HepG2 (cell line): ENCODE measurements around the gene IFT43. TPM values are rescaled to one million over a fixed set of nuclear protein-coding genes. Genes with fewer than 3 reads are reported as not detected.

Source experiments
- ATAC-seq: fragments of 200-7000 bp; cut with Tn5 transposase; 3 replicates; pipeline ENCODE4 v1.9.1; 2020; ENCODE audit warnings: mild to moderate bottlenecking, moderate library complexity
- BruUV-seq: library from RNA; stranded (reverse); fragments of 400-500 nt; replicated peaks from 2 replicates; lab custom pipeline; 2021; lab: Mats Ljungman, UMichigan
- CTCF ChIA-PET: fragments of 300-600 bp; formaldehyde crosslinking; extraction: SDS; loops from one replicate; lab custom pipeline; 2021; ENCODE audit warnings: low total read pairs, inconsistent platforms, low intra/inter-chr PET ratio; lab: Yijun Ruan, JAX
- POLR2A ChIA-PET: fragments of 350-600 bp; sonication (Branson Sonifier 250); formaldehyde crosslinking; loops from one replicate; lab custom pipeline; 2020; ENCODE audit warnings: antibody characterized with exemption, inconsistent platforms; lab: Yijun Ruan, JAX
- DNase-seq: peaks from one replicate; pipeline ENCODE4 v3.0.0-alpha.2; 2015; ENCODE audit warnings: low spot score
- FAIRE-seq: peaks from 3 replicates; lab custom pipeline; 2011; peaks lifted over from hg19 to GRCh38; lab: Jason Lieb, UNC
- H2AFZ ChIP-seq: one replicate; pipeline ENCODE4 v1.6.1; 2011; ENCODE audit warnings: low read length, inconsistent platforms
- H3K27ac ChIP-seq: fragments of 300-600 bp; 3 replicates; pipeline ENCODE4 v1.8.0; 2011; ENCODE audit warnings: mixed run types, mild to moderate bottlenecking, mixed read lengths, low read length, inconsistent platforms; ENCODE audit not compliant: insufficient read depth; ENCODE audit errors: extremely low read length
- H3K27me3 ChIP-seq, 2 experiments: fragments of 200-600 bp in 1 of 2; 2 replicates in 1 of 2; 3 replicates in 1 of 2; pipeline versions ENCODE4 v1.6.0 to v1.8.0; 2011; ENCODE audit warnings: low read length in 2 of 2, mild to moderate bottlenecking in 2 of 2, moderate library complexity in 2 of 2, inconsistent platforms in 1 of 2; ENCODE audit not compliant: insufficient read depth in 2 of 2, control insufficient read depth in 1 of 2
- H3K36me3 ChIP-seq, 2 experiments: fragments of 200-600 bp in 1 of 2; replicated peaks in 1 of 2; 2 replicates in 1 of 2; 3 replicates in 1 of 2; pipeline versions ENCODE4 v1.5.1 to v1.8.0; 2011; ENCODE audit warnings: low read length in 2 of 2, inconsistent platforms in 1 of 2; ENCODE audit not compliant: insufficient read depth in 2 of 2, control insufficient read depth in 1 of 2
- H3K4me1 ChIP-seq: 2 replicates; pipeline ENCODE4 v1.5.1; 2012; ENCODE audit warnings: low read length, inconsistent platforms; ENCODE audit not compliant: insufficient read depth
- H3K4me2 ChIP-seq: 2 replicates; pipeline ENCODE4 v1.6.0; 2011; ENCODE audit warnings: low read depth, low read length, inconsistent platforms
- H3K4me3 ChIP-seq, 3 experiments: fragments of 200-600 bp in 1 of 3; sonication (generic), shearing (Covaris generic) in 1 of 3; replicated peaks in 1 of 3; 2 replicates each; pipeline ENCODE4 v1.5.1; 2011 to 2016; ENCODE audit warnings: low read length in 3 of 3, inconsistent platforms in 2 of 3, low read depth in 2 of 3, mild to moderate bottlenecking in 2 of 3, control low read depth in 1 of 3, mixed read lengths in 1 of 3; ENCODE audit not compliant: insufficient read depth in 1 of 3
- H3K79me2 ChIP-seq: one replicate; pipeline ENCODE4 v1.6.1; 2011; ENCODE audit warnings: low read length, inconsistent platforms; ENCODE audit not compliant: insufficient read depth
- H3K9ac ChIP-seq: 2 replicates; pipeline ENCODE4 v1.6.0; 2011; ENCODE audit warnings: mild to moderate bottlenecking, low read depth, low read length, inconsistent platforms; ENCODE audit not compliant: insufficient read depth
- H3K9me3 ChIP-seq: 2 replicates; pipeline ENCODE4 v1.5.1; 2012; ENCODE audit warnings: mild to moderate bottlenecking, low read length
- H4K20me1 ChIP-seq: 2 replicates; pipeline ENCODE4 v1.6.0; 2011; ENCODE audit warnings: inconsistent platforms, mild to moderate bottlenecking, low read length, moderate library complexity; ENCODE audit not compliant: insufficient read depth
- HNRNPLL ChIP-seq: fragments of 200-400 bp; formaldehyde crosslinking; IDR thresholded peaks from 2 replicates; pipeline ENCODE4 v1.6.1; 2017; ENCODE audit warnings: mild to moderate bottlenecking, low read depth, low read length; ENCODE audit not compliant: poor library complexity, severe bottlenecking
- MYC ChIP-seq: sonication (generic); formaldehyde crosslinking; IDR thresholded peaks from 2 replicates; pipeline ENCODE4 v1.9.0; 2021; ENCODE audit warnings: missing genetic modification reagents, borderline replicate concordance
- RAD21 ChIP-seq: fragments of 450-650 bp; formaldehyde crosslinking; IDR thresholded peaks from 2 replicates; pipeline ENCODE4 v1.5.0; 2020; ENCODE audit warnings: mild to moderate bottlenecking
- STAG1 ChIP-seq: sonication (generic); formaldehyde crosslinking; IDR thresholded peaks from 2 replicates; pipeline ENCODE4 v1.4.0; 2020; ENCODE audit warnings: missing genetic modification reagents
- ZNF335 ChIP-seq: sonication (generic); formaldehyde crosslinking; IDR thresholded peaks from 2 replicates; pipeline ENCODE4 v1.4.0; 2020; ENCODE audit warnings: missing genetic modification reagents
- ZNF547 ChIP-seq: sonication (generic); formaldehyde crosslinking; IDR thresholded peaks from 2 replicates; pipeline ENCODE4 v1.5.1; 2020; ENCODE audit warnings: mild to moderate bottlenecking, missing genetic modification reagents
- ZNF687 ChIP-seq: sonication (generic); formaldehyde crosslinking; IDR thresholded peaks from 2 replicates; pipeline ENCODE4 v1.5.1; 2020; ENCODE audit warnings: mild to moderate bottlenecking, missing genetic modification reagents, moderate library complexity
- ZNF709 ChIP-seq: sonication (generic); formaldehyde crosslinking; IDR thresholded peaks from 2 replicates; pipeline ENCODE4 v1.5.0; 2020; ENCODE audit warnings: mild to moderate bottlenecking, missing genetic modification reagents
- ZNF710 ChIP-seq: sonication (generic); formaldehyde crosslinking; IDR thresholded peaks from 2 replicates; pipeline ENCODE4 v1.5.0; 2020; ENCODE audit warnings: mild to moderate bottlenecking, missing genetic modification reagents, borderline replicate concordance
- ZNF788 ChIP-seq: sonication (generic); formaldehyde crosslinking; IDR thresholded peaks from 2 replicates; pipeline ENCODE4 v1.5.0; 2020; ENCODE audit warnings: mild to moderate bottlenecking, missing genetic modification reagents, borderline replicate concordance
- ZNF816 ChIP-seq: sonication (generic); formaldehyde crosslinking; IDR thresholded peaks from 2 replicates; pipeline ENCODE4 v1.8.0; 2022; ENCODE audit warnings: missing genetic modification reagents, mild to moderate bottlenecking, borderline replicate concordance
- WGBS: methylation state at CpG from one replicate; pipeline ENCODE4 v1.1.6; 2017; ENCODE audit warnings: low lambda C conversion rate; 5-methylcytosine and 5-hydroxymethylcytosine counted together
- in situ Hi-C: cut with HindIII; loops from 2 replicates; pipeline ENCODE4 v1.10.0; 2017; ENCODE audit warnings: low pct_unique_long_range_greater_than_20kb; ENCODE audit not compliant: extremely low pct_ligation_motif_present
- intact Hi-C: fragments of 100-400 bp; cut with micrococcal nuclease; formaldehyde crosslinking; loops from one replicate; pipeline ENCODE4 v1.10.0; 2022; ENCODE audit not compliant: unreplicated experiment
- polyA plus RNA-seq, 8 experiments: library from polyadenylated mRNA; depleted of rRNA in 3 of 8; stranded (reverse) in 7 of 8; unstranded in 1 of 8; fragments of >200 nt; fragmentation: Illumina TruSeq in 4 of 8; extraction: Trizol in 4 of 8; gene quantifications; 2 replicates each; pipeline versions ENCODE4 v1.2.1 to v1.2.3, GENCODE V29; 2011 to 2016; ENCODE audit warnings: low read depth in 4 of 8, missing spikeins in 1 of 8, mixed read lengths in 1 of 8; ENCODE audit not compliant: insufficient read depth in 1 of 8
- total RNA-seq, 5 experiments: library from RNA; depleted of rRNA; stranded (reverse); fragments of >200 nt; fragmentation: Illumina TruSeq; extraction: Trizol; gene quantifications; 2 replicates each; pipeline ENCODE4 v1.2.3, GENCODE V29; 2016; ENCODE audit warnings: low read depth in 1 of 5

IFT43 gene
- total and polyA plus RNA-seq, 2 of the 13 experiments (the other 11 are each of a cell fraction or from before 2014, with no cell fraction given): 0.15 to 0.55 TPM

- CTCF ChIA-PET: interaction anchor here (1.5 kb wide), 1 partner anchor 269 kb away, joined by 5 read pairs; no protein-coding TSS in a partner anchor
- TF ChIP-seq ZNF709 (CRISPR knock-in tag): no peak
- TF ChIP-seq ZNF335 (CRISPR knock-in tag): no peak
- TF ChIP-seq, all 625 proteins: peak for 0
- H3K9me3 ChIP-seq: no peaks in the 10 kb centered on the region
- in situ Hi-C loops (no loop called here), intact Hi-C loops (no loop called here)
- H3K4me3 ChIP-seq: no peak overlapping the region
- no peaks in the 10 kb centered on the region for H3K36me3 ChIP-seq
- FAIRE-seq (no peak), DNase-seq (no peak), ATAC-seq (0 out of 3 replicates have a peak, but pooled peaks have one; percentile 2)
- no peaks in the 10 kb centered on the region for H4K20me1 ChIP-seq
- 72% methylated on average over 5 of the region's 10 CpGs for WGBS
- BruUV-seq: no TSS peak
- POLR2A ChIA-PET: no interaction called here
- no peak overlapping the region for H2AFZ ChIP-seq
- peaks cover 41% of the 10 kb centered on the region for H3K4me1 ChIP-seq
- H3K4me2 ChIP-seq: no peak overlapping the region
- no peak overlapping the region for H3K27ac ChIP-seq
- no peak overlapping the region for H3K9ac ChIP-seq
- no peaks in the 10 kb centered on the region for H3K79me2 ChIP-seq
- H3K27me3 ChIP-seq: peaks cover 0 to 11% of the 10 kb centered on the region in 2 experiments; a peak in 1 of 5 replicates
Observed at GRCh38 chr14:75978249-75978731, 7.3 kb upstream of the IFT43 start.

GRCh38 chr14:75979071-75979571 lies 6.4 kb upstream of the IFT43 start:
- ChIA-PET POLR2A (interaction anchor here (0.9 kb wide), 1 partner anchor 10 kb away, joined by 3 read pairs; no protein-coding TSS in a partner anchor), CTCF (interaction anchor here (1.5 to 1.7 kb wide), 2 partner anchors 268 to 270 kb away, joined by 4 to 5 read pairs; no protein-coding TSS in a partner anchor)
- peak overlapping the region in 1 of 3 experiments; percentile 74; a peak in 1 of 6 replicates for H3K4me3 ChIP-seq
- no peaks in the 10 kb centered on the region for H3K9me3 ChIP-seq
- DNase-seq (no peak), FAIRE-seq (no peak), ATAC-seq (peak; percentile 52)
- H3K27ac ChIP-seq: no peak overlapping the region
- H4K20me1 ChIP-seq: no peaks in the 10 kb centered on the region
- in situ Hi-C loops: no loop called here
- H3K4me2 ChIP-seq: peak overlapping the region; percentile 99
- peaks cover 49% of the 10 kb centered on the region for H3K4me1 ChIP-seq
- 53% methylated on average over 13 of the region's 14 CpGs for WGBS
- intact Hi-C loops: no loop called here
- no peaks in the 10 kb centered on the region for H3K36me3 ChIP-seq
- H3K79me2 ChIP-seq: no peaks in the 10 kb centered on the region
- H3K27me3 ChIP-seq: peaks cover 0 to 11% of the 10 kb centered on the region in 2 experiments; a peak in 1 of 5 replicates
- no TSS peak for BruUV-seq
- no peak overlapping the region for H2AFZ ChIP-seq
- no peak overlapping the region for H3K9ac ChIP-seq
- TF ChIP-seq RAD21 (peak; percentile 65; the same call in 1 of the 2 replicates), ZNF687 (peak; percentile 22; the same call in 1 of the 2 replicates), ZNF816 (CRISPR knock-in tag) (no peak), ZNF788 (CRISPR knock-in tag) (peak; percentile 39; the same call in 1 of the 2 replicates), ZNF710 (CRISPR knock-in tag) (no peak), HNRNPLL (peak; percentile 56), ZNF547 (CRISPR knock-in tag) (no peak), STAG1 (CRISPR knock-in tag) (peak; percentile 67), MYC (CRISPR knock-in tag) (0 out of 2 replicates have a peak, but pooled peaks have one; percentile 3)
